ENCODE data around the gene RIPOR3. TPM values are rescaled to one million over a fixed set of nuclear protein-coding genes. Genes with fewer than 3 reads are reported as not detected.

Gene RIPOR3
- polyA plus RNA-seq, 1 donor (not counting 4 experiments of a cell fraction or from before 2014, with no cell fraction given), result 0.10 TPM

DNA sequence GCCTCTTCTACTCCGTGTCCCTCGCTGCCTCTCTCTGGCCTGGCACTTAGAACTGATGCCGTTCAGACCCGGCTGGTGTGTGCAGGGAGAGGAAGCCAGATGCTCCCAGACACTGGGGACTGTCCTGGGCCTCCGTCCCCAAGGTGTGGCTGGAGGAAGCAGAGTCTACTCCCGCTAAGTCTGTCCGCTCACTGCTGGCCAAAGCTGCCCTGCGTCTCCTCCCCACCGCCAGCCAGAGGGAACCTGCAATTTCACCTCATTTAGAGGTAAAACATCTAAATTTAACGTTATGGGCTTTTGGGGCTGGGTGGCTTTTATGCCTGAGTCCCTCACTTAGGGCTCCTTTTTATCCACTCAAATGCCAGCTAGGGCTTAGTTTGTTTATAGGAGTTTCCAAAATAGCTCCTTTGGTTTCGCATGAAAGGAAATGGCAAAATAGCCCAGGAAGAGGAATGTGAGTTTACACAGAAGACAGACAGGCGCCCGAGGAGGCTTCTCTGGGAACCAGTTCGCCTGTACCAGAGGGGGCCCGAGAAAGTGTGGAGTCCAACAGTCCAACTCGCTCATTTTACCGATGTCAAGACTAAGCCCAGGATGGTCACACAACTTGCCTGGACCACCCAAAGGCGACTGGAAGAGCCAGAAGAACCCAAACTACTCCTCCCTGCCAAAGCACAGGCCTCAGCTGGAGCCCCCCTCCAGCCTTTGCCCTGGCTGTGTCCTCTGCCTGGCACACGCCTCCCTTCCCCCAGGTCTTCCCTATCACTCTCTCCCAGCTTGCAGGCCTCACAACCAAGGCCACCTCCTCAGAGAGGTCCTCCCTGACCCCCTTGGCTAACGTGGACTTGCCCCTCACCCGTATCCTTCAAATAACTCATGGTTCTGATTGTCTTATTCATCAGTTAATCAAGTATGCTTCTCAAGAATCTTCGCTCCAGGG is 54.5 kb downstream of the RIPOR3 start:
- dilution Hi-C loops (cut with MboI; ENCODE audit: extremely low pct_ligation_motif_present, low sequenced_read_pairs), result no loop called here
- FAIRE-seq (no peak), DNase-seq (ENCODE audit: low read depth, low spot score) (no peak)
- Histone ChIP-seq H3K4me1 (ENCODE audit: control insufficient read depth, extremely low read depth, insufficient read depth, low read length) (peaks cover 7% of the 10 kb centered on the region), H3K4me2 (ENCODE audit: control insufficient read depth, extremely low read depth, insufficient read depth, low read depth, low read length) (no peak overlapping the region), H3K27me3 (ENCODE audit: control insufficient read depth, extremely low read depth, insufficient read depth, low read length) (peaks cover 4% of the 10 kb centered on the region), H3K79me2 (ENCODE audit: control insufficient read depth, insufficient read depth, low read length) (no peaks in the 10 kb centered on the region), H4K20me1 (ENCODE audit: control insufficient read depth, extremely low read depth, insufficient read depth, low read length) (no peaks in the 10 kb centered on the region), H3K9me1 (ENCODE audit: control insufficient read depth, extremely low read depth, insufficient read depth, low read length) (no peaks in the 10 kb centered on the region), H2AFZ (ENCODE audit: control insufficient read depth, low read length) (no peak overlapping the region), H3K9ac (ENCODE audit: control insufficient read depth, extremely low read depth, insufficient read depth, low read length) (no peak overlapping the region), H3K36me3 (ENCODE audit: control insufficient read depth in 2 of 2, extremely low read depth in 1 of 2, insufficient read depth in 2 of 2, low read length in 2 of 2) (no peaks in the 10 kb centered on the region), H3K27ac (ENCODE audit: control insufficient read depth, insufficient read depth, low read length) (no peak overlapping the region), H3K9me3 (ENCODE audit: control insufficient read depth, low read depth, low read length) (no peaks in the 10 kb centered on the region), H3K4me3 (ENCODE audit: control insufficient read depth in 2 of 3, extremely low read depth in 1 of 3, insufficient read depth in 2 of 3, low read depth in 1 of 3, low read length in 3 of 3) (no peak overlapping the region)
- TF ChIP-seq EZH2 (IDR thresholded peaks at IDR 0.05; ENCODE audit: low read length), result no peak

DNA sequence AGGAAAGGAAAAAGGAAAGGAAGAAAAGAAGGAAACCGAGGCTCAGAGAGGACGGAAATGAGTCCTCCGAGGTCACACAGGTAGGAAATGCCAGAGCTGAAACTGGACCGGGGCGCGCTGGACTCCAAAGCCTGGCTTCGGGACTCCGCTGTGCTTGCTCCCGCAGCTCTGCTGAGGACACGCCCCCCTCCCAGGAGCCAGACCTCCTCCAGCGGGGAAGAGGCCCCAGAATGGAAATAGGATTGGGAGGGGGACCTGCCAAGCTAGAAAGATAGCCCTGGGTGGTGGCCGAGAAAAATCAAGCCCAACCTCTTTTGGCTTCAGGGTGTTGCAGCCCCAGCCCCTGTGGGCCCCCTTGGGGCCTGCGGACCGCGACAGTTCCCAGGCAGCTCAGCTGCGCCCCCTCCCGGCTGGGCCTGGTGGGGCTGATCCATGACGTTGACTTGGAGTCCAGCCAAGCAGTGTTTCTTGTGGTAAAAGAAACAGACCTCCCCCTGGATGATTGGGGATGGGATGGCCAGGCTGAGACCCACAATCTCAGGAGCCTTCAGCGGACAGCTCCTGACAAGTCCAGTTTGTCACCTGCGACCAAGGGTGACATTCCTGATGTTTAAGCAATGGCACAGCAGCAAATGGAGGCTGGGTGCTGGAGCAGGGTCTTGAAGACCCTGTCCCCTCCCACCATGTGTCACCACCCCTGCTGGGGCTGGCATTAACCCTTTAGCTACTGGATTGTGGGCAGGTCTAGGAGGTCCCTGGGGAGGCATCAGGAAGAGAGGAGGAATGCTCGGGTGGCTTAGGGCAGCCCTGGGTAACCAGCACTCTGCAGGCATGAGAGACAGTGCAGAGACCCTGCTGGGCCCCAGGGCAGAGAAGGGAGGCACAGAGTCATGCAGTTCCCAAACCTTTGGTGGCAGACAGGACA is 55.4 kb downstream of the RIPOR3 start:
- no peaks in the 10 kb centered on the region for H3K9me3 ChIP-seq (ENCODE audit: control insufficient read depth, low read depth, low read length)
- FAIRE-seq, result no peak
- H3K79me2 ChIP-seq (ENCODE audit: control insufficient read depth, insufficient read depth, low read length), result no peaks in the 10 kb centered on the region
- H3K27me3 ChIP-seq (ENCODE audit: control insufficient read depth, extremely low read depth, insufficient read depth, low read length), result peaks cover 11% of the 10 kb centered on the region
- no peak overlapping the region for H3K9ac ChIP-seq (ENCODE audit: control insufficient read depth, extremely low read depth, insufficient read depth, low read length)
- DNase-seq (ENCODE audit: low read depth, low spot score), result no peak
- peak overlapping the region; percentile 71 for H3K4me2 ChIP-seq (ENCODE audit: control insufficient read depth, extremely low read depth, insufficient read depth, low read depth, low read length)
- no peak overlapping the region for H2AFZ ChIP-seq (ENCODE audit: control insufficient read depth, low read length)
- dilution Hi-C loops (cut with MboI; ENCODE audit: extremely low pct_ligation_motif_present, low sequenced_read_pairs), result no loop called here
- TF ChIP-seq, protein P1, sequence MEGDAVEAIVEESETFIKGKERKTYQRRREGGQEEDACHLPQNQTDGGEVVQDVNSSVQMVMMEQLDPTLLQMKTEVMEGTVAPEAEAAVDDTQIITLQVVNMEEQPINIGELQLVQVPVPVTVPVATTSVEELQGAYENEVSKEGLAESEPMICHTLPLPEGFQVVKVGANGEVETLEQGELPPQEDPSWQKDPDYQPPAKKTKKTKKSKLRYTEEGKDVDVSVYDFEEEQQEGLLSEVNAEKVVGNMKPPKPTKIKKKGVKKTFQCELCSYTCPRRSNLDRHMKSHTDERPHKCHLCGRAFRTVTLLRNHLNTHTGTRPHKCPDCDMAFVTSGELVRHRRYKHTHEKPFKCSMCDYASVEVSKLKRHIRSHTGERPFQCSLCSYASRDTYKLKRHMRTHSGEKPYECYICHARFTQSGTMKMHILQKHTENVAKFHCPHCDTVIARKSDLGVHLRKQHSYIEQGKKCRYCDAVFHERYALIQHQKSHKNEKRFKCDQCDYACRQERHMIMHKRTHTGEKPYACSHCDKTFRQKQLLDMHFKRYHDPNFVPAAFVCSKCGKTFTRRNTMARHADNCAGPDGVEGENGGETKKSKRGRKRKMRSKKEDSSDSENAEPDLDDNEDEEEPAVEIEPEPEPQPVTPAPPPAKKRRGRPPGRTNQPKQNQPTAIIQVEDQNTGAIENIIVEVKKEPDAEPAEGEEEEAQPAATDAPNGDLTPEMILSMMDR (optimal IDR thresholded peaks at IDR 0.05 in 1 of 3, IDR thresholded peaks at IDR 0.05 in 1 of 3, conservative IDR thresholded peaks at IDR 0.05 in 1 of 3; ENCODE audit: extremely low read depth in 1 of 3, insufficient read depth in 2 of 3, low read length in 3 of 3), result peak; percentile 87 to 100 (median 98)
- TF ChIP-seq EZH2 (IDR thresholded peaks at IDR 0.05; ENCODE audit: low read length), result no peak
- H3K4me3 ChIP-seq (ENCODE audit: control insufficient read depth in 2 of 3, extremely low read depth in 1 of 3, insufficient read depth in 2 of 3, low read depth in 1 of 3, low read length in 3 of 3), result peak overlapping the region; percentile 20 to 46 (median 42)
- H4K20me1 ChIP-seq (ENCODE audit: control insufficient read depth, extremely low read depth, insufficient read depth, low read length), result no peaks in the 10 kb centered on the region
- H3K36me3 ChIP-seq (ENCODE audit: control insufficient read depth in 2 of 2, extremely low read depth in 1 of 2, insufficient read depth in 2 of 2, low read length in 2 of 2), result no peaks in the 10 kb centered on the region
- no peak overlapping the region for H3K27ac ChIP-seq (ENCODE audit: control insufficient read depth, insufficient read depth, low read length)
- peaks cover 7% of the 10 kb centered on the region for H3K4me1 ChIP-seq (ENCODE audit: control insufficient read depth, extremely low read depth, insufficient read depth, low read length)
- no peaks in the 10 kb centered on the region for H3K9me1 ChIP-seq (ENCODE audit: control insufficient read depth, extremely low read depth, insufficient read depth, low read length)
